ENCODE measurements around the gene CLCN6.

The CLCN6 gene

DNA sequence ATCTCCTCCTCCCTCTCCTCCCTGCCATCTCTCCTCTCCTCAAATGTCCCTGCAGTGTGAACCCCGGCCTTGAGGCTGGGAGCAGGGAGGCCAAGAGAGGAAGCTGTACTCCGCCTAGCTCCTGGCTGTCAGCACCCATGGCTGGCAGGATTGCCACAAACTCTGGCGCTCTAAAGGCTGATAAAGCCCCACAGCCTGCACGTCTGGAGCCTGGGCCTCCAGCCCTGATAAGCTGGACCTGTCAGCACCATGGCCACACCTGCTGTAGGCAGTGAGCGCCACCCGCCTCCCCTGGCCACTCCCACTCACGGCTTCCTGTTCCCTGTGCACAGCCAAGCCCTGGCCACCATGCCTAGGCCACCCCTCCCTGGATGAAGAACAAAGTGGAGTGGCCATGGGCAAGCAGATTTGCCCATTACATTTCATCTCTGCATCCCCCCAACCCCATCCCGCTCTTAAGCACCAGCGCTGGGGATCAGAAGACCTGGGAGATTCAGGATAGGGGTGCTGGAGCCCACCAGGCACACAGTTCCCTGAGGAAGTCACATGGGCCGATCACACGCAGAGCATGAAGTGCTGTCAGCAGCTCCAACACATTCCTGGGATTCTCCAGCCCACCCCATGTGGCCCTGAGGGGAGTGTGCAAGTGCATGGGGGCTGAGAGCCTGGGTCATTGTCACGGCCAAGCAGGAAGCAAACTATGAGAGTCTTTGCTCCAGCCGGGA lies 77.0 kb downstream of the CLCN6 start:
- Mint-ChIP-seq H3K4me3 (no peak overlapping the region), H3K27ac (no peak overlapping the region), H3K9me3 (no peaks in the 10 kb centered on the region), H3K27me3 (peaks cover 19% of the 10 kb centered on the region), H3K4me1 (no peaks in the 10 kb centered on the region)
- DNase-seq (no peak), ATAC-seq (no peak)

DNA sequence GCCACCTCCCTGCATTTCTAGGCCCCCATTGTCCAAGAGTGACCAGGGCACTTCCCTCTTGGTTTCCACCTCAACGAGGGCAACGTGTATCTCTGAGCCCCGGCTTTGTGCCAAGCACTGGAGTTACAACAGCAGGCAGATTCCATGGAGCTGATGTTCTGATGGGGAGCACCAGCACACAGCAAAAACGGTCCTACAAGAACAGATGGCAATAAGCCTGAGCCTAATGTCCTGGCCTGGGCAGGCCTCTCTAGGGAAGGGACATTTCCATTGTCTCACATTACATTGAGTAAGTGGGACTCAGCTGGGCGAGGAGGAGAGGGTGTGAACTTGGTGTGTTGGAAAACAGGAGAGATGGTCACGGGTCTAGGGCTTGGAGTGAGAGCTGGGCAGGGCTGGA lies 79.9 kb downstream of the CLCN6 start:
- peaks cover 23% of the 10 kb centered on the region for H3K27me3 Mint-ChIP-seq

DNA sequence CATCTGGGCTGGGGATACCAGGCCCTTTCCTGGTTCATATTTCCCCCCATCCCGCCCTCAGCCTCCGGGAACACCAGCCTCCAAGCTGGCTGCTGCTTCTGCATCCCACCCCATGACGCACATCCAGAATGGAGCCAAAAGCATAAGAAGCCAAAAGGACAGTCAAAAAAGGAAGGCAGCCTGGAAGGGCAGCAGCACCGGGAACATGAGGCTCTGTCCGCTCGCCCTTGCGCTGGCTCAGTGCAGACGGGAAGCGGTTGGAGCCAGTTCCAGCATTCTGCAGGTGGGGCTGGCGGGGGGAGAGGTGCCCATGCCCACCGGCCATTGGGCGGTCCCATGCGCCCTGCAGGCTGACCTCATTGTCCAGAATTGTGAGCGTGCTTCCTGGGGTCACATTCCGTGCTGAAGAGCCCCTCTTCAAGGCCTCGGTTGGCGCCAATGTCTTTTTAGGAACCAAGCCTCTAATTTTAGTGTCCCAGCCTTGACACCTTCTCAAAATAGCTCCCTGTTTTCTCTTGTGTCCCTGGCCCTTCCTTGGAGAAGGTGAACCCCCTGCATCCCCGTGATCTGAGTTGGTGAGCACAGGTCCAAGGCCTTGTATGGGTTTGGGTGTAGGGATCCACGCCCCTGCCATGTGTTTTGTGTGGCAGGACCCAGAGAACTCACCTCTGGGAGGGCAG lies 81.1 kb downstream of the CLCN6 start:
- Mint-ChIP-seq H3K27ac (no peak overlapping the region), H3K4me3 (no peak overlapping the region), H3K9me3 (no peaks in the 10 kb centered on the region), H3K27me3 (peaks cover 29% of the 10 kb centered on the region), H3K4me1 (no peaks in the 10 kb centered on the region)
- no peak for DNase-seq
- ATAC-seq = no peak

More for the DNA sequence above, 79.9 kb downstream of the CLCN6 start:
- no peaks in the 10 kb centered on the region for H3K9me3 Mint-ChIP-seq
- no peak overlapping the region for H3K4me3 Mint-ChIP-seq
- no peak overlapping the region for H3K27ac Mint-ChIP-seq
- DNase-seq (no peak), ATAC-seq (no peak)
- no peaks in the 10 kb centered on the region for H3K4me1 Mint-ChIP-seq

DNA sequence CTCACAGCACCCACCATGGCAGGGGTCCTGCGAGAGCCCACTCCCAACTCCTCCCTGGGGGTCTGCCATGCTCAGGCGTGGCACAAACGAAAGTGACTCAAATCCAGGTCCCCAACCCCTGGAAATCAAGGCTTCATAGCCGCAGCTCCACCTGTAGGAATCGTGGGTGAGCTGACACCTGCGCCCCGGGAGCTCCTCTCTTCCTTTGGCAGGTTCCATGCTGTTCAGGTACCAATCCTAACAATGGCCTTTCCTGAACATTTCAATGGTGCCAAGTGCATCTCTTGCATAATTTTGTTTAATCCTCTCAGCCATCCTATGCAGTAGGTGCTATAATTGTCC lies 81.6 kb downstream of the CLCN6 start:
- Mint-ChIP-seq H3K4me3 (no peak overlapping the region), H3K27ac (no peak overlapping the region), H3K27me3 (peaks cover 34% of the 10 kb centered on the region), H3K4me1 (no peaks in the 10 kb centered on the region), H3K9me3 (no peaks in the 10 kb centered on the region)
- DNase-seq (no peak), ATAC-seq (no peak)

DNA sequence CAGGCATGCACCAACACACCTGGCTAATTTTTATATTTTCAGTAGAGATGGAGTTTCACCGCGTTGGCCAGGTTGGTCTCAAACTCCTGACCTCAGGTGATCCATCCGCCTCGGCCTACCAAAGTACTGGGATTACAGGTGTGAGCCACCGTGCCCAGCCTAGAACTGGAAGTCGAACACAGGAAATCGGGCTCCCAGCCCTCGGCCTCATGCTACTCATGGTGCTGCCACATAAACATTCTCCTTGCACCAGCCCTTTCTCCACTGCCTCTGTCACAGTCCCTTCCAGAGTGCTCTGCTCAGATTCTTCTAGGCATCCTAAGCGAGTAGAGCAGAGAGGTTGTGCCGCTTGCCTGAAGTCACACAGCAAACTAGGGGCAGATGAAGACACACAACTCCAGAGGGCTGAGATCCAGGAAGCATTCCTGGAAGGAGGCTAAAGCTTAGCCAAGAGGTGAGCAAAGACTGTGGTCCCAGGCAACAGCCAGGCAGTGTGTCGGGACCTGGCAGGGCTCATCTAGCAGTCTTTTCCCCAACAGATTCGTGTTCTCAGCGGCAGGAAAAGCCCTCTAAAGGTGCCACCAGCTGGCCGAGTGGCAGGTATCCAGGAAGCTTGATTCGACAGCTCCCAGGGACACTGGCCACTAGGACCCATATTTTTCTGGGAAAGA lies 82.3 kb downstream of the CLCN6 start:
- DNase-seq (no peak), ATAC-seq (no peak)
- Mint-ChIP-seq H3K27me3 (peaks cover 35% of the 10 kb centered on the region), H3K9me3 (no peaks in the 10 kb centered on the region), H3K27ac (no peak overlapping the region), H3K4me3 (no peak overlapping the region), H3K4me1 (no peaks in the 10 kb centered on the region)

DNA sequence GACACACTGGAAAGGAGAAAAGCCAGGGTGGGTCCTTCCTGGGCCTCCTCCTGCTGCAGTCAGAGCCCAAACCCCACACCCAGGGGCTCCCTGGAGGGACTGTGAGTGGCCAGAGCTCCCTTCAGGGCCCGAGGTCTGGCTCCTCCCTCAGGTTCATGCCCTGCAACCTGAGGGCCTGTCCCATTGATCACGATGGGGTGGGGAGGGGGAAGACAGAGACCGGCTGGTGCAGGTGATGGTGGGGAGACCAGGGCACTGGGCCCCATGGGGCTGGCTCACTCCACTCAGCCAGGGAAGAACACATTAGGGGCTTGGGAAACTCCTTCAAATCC lies 82.9 kb downstream of the CLCN6 start:
- H3K4me1 Mint-ChIP-seq = no peaks in the 10 kb centered on the region
- H3K27me3 Mint-ChIP-seq = peaks cover 40% of the 10 kb centered on the region
- H3K9me3 Mint-ChIP-seq = no peaks in the 10 kb centered on the region
- no peak overlapping the region for H3K27ac Mint-ChIP-seq
- no peak for DNase-seq
- no peak for ATAC-seq
- H3K4me3 Mint-ChIP-seq = no peak overlapping the region

DNA sequence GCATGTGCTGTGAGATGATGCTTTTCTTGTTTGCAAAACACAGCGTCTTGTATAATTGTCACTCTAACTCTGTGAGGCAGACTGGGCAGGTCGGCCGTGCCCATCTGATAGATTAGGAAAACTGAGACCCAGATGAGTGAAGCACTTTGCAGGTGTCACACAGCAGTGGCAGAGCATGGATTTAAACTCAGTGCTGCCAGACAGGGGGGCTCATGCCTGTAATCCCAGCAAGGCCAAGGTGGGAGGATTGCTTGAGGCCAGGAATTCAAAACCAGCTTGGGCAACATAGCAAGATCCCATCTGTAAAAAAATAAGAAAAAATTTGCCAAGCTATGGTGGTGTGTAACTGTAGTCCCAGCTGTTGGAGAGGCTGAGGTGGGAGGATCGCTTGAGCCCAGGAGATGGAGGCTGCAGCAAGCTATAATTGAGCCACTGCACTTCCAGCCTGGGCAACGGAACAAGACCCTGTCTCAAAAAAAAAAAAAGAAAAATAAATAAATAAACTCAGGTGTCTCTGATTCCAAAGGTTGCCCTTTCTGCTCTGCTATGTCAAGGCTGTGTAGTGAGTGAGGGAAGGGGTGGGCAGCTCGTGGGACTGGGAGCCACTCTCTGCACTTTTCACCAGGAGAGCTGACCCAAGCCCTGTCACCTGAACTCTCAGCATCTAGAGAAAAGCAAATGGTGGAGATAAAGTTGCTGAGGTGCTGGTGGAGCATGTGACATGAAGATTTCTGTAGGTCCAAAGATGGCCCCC lies 85.6 kb downstream of the CLCN6 start:
- Mint-ChIP-seq H3K9me3 (no peaks in the 10 kb centered on the region), H3K4me3 (no peak overlapping the region), H3K27ac (no peak overlapping the region), H3K4me1 (no peaks in the 10 kb centered on the region), H3K27me3 (peaks cover 57% of the 10 kb centered on the region)
- ATAC-seq (no peak), DNase-seq (no peak)

Measured in stimulated activated naive CD8-positive, alpha-beta T cell treated with anti-CD3 and anti-CD28 coated beads, Interleukin-15, amount 100 ng/mL, for 72 hours (primary cell).